Measurements from ENCODE around the gene ST6GALNAC3.
"Not testable (repeated sequence)": the region's sequence is repeated elsewhere in the genome, so short reads cannot be mapped to it uniquely, and the experiment has no call there.

ST6GALNAC3 gene

DNA sequence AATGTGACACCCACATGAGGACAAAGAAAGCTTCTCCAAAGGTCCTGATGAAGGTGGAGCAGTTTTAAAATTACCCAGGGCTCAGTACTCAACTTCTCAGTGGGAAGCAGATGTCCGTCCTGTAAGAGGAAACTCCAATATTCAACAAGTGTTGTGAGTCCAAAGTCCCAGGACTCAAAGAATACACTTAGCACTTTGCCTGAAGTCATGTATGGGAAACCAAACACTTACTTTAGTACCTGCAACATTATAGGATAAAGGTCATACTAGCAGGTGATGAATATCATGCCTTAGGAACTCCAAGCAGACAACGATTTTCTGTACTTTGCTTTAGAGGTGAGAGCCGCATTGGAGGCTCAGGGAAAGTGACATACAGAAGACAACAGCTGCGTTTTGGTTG, 37.2 kb upstream of the ST6GALNAC3 start:
- no peak for DNase-seq (ENCODE audit: low read depth)
- no peak overlapping the region for H3K4me3 ChIP-seq (ENCODE audit: low read length)
- TF ChIP-seq, protein P1, sequence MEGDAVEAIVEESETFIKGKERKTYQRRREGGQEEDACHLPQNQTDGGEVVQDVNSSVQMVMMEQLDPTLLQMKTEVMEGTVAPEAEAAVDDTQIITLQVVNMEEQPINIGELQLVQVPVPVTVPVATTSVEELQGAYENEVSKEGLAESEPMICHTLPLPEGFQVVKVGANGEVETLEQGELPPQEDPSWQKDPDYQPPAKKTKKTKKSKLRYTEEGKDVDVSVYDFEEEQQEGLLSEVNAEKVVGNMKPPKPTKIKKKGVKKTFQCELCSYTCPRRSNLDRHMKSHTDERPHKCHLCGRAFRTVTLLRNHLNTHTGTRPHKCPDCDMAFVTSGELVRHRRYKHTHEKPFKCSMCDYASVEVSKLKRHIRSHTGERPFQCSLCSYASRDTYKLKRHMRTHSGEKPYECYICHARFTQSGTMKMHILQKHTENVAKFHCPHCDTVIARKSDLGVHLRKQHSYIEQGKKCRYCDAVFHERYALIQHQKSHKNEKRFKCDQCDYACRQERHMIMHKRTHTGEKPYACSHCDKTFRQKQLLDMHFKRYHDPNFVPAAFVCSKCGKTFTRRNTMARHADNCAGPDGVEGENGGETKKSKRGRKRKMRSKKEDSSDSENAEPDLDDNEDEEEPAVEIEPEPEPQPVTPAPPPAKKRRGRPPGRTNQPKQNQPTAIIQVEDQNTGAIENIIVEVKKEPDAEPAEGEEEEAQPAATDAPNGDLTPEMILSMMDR (IDR thresholded peaks at IDR 0.05; ENCODE audit: insufficient read depth, low read depth, low read length, missing control alignments) = no peak

DNA sequence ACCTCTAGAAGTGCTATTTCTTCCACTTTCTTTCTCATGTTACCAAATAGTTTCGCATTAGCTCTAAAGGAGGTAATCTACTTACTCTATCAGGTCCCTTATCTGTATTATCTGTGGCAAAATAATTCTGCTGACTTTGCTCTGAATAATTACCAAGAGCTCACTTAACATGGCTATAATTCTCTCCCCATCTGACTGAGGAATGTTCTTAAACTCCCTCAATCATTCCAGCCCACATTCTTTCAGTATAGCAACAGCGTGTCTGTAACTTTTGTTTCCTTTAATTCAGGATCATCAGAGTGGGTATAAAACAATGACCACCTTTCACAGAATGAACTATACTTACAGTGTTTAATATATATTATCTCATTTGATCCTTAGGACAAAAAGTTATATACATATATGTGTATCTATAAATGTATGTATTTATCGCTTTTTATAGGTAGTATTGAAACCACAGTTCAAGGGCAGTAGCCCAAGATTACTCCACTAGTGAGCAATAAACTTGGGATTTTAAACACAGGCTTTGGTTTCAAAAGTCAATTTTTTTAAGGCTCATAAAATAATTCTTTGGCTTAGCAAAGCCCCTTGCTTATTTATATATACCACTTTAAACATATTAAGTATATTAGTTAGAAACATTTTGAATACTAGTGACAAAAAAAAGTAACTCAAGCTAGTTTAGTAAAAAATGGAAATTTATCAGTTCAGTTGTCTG, 36.1 kb upstream of the ST6GALNAC3 start:
- no peak overlapping the region for H3K4me3 ChIP-seq (ENCODE audit: low read length)
- DNase-seq (ENCODE audit: low read depth) = no peak
- TF ChIP-seq, protein P1 (IDR thresholded peaks at IDR 0.05; ENCODE audit: insufficient read depth, low read depth, low read length, missing control alignments) = no peak

DNA sequence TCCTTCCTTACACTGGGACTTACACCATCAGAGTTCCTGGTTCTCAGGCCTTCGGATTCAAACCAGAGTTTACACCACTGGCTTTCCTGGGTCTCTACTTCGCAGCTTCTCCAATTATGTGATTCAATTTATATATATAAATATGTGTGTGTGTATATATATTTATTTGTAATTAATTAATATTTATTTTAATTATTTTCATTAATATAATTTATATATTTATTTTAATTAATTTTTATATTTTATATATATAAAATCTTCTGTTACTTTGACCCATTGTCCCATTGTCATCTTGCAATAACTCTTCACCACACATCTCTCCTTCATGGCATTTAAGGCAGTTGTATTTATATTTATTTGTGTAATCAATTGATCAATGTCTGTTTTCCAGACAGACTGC, 28.4 kb upstream of the ST6GALNAC3 start:
- no peak overlapping the region for H3K4me3 ChIP-seq (ENCODE audit: low read length)
- no peak for DNase-seq (ENCODE audit: low read depth)
- TF ChIP-seq, protein P1 (IDR thresholded peaks at IDR 0.05; ENCODE audit: insufficient read depth, low read depth, low read length, missing control alignments) = no peak

DNA sequence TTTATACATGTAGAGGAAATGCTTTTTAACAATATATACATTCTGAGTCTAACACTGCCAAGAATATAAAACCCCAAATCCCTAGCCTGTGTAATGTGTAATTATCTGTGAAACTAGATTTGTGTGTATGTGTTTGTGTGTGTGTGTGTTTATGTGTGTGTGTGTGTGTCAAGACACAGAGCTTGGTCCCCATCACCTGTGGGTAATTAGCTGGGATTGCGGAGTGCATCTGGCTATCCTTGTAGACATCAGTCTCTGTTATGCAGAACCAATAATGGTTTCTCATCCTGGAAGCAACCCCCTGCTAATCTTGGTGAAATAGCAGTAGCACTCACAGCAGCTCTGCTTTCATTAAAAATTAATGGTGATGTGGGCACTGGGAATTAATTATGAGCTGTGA, 26.3 kb upstream of the ST6GALNAC3 start:
- no peak overlapping the region for H3K4me3 ChIP-seq (ENCODE audit: low read length)
- TF ChIP-seq, protein P1 (IDR thresholded peaks at IDR 0.05; ENCODE audit: insufficient read depth, low read depth, low read length, missing control alignments) = no peak
- DNase-seq (ENCODE audit: low read depth) = no peak

DNA sequence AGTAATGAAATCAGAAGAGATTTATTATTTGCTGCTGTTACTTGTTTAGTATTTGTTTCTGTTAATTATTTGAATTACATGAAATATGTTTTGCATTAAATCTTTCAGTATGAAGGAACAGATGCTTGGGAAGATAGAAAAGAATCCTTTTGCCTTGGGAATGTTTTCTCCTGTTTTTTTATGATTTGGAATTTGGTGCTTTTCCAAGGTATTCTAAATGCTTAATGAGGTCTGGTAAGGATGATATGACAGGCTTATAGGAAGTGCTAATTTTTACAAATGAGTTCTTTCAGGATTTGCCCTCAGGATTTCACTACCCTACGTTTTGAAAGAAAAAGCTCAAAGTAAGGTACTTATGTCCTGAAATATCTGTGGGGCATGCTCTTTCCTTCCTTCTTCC, 25.6 kb upstream of the ST6GALNAC3 start:
- DNase-seq (ENCODE audit: low read depth) = no peak
- TF ChIP-seq, protein P1 (IDR thresholded peaks at IDR 0.05; ENCODE audit: insufficient read depth, low read depth, low read length, missing control alignments) = no peak
- H3K4me3 ChIP-seq (ENCODE audit: low read length) = no peak overlapping the region

DNA sequence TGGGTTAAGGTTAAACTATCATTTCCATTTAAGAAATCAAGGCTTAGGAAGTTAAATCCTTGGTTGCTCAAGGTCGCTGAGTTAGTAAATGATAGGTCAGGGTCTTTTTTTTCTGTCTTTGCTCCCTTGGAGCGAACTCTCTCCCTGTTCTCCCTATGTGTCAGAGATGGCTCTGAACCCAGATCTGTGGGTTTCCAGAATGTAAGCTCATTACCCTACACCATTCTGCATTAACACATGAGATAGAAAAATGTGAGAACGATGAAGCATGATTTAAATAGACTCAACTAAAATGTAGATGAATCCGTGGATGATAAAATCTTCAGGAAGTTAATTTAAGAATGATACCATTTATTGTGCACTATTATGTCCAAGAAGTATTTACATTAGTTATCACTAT, 25.0 kb upstream of the ST6GALNAC3 start:
- DNase-seq (ENCODE audit: low read depth) = no peak
- H3K4me3 ChIP-seq (ENCODE audit: low read length) = no peak overlapping the region
- TF ChIP-seq, protein P1 (IDR thresholded peaks at IDR 0.05; ENCODE audit: insufficient read depth, low read depth, low read length, missing control alignments) = no peak

DNA sequence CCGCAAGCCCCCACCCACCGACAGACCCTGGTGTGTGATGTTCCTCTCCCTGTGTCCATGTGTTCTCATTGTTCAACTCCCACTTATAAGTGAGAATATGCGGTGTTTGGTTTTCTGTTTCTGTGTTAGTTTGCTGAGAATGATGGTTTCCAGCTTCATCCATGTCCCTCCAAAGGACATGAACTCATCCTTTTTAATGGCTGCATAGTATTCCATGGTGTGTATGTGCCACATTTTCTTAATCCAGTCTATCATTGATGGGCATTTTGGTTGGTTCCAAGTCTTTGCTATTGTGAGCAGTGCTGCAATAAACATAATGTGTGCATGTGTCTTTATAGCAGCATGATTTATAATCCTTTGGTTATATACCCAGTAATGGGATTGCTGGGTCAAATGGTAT, 24.5 kb upstream of the ST6GALNAC3 start:
- H3K4me3 ChIP-seq (ENCODE audit: low read length); DNase-seq (ENCODE audit: low read depth): not testable (repeated sequence)

All from epithelial cell of esophagus (primary cell).